HCT116 (cell line): ENCODE results near the gene NFAT5. TPM values are rescaled to one million over a fixed set of nuclear protein-coding genes. Genes with fewer than 3 reads are reported as not detected.

ENCODE experiments used
- ATAC-seq: fragments of 200-7000 bp; cut with Tn5 transposase; 2 replicates; pipeline ENCODE4 v1.9.1; 2020; ENCODE audit warnings: mild to moderate bottlenecking, moderate library complexity
- BruUV-seq: library from RNA; stranded (reverse); fragments of 400-500 nt; replicated peaks from 2 replicates; lab custom pipeline; 2021; lab: Mats Ljungman, UMichigan
- CTCF ChIA-PET: fragments of 300-600 bp; sonication (Branson Sonifier 250); formaldehyde crosslinking; loops from one replicate; lab custom pipeline; 2021; ENCODE audit warnings: antibody characterized with exemption; lab: Charles Lee
- POLR2A ChIA-PET: fragments of 300-600, 350-600 bp; sonication (Branson Sonifier 250); formaldehyde crosslinking; loops from one replicate; lab custom pipeline; 2021; ENCODE audit warnings: antibody characterized with exemption; lab: Charles Lee
- RAD21 ChIA-PET, 2 experiments: fragments of 300-600 bp; sonication (Branson Sonifier 250); formaldehyde crosslinking; loops; one replicate each; lab custom pipeline; 2023; ENCODE audit warnings: low total read pairs in 2 of 2; ENCODE audit not compliant: uncharacterized antibody in 2 of 2, unreplicated experiment in 2 of 2, low non-redundant PET in 1 of 2; lab: Charles Lee
- DNase-seq: peaks from one replicate; pipeline ENCODE4 v3.0.0-alpha.2; 2010; ENCODE audit warnings: low read depth, low spot score
- H2AFZ ChIP-seq: fragments of 200-600 bp; shearing (Covaris generic), sonication (generic); 2 replicates; pipeline ENCODE4 v1.6.1; 2017; ENCODE audit warnings: low read depth, mixed run types, mixed read lengths, antibody characterized with exemption, low read length; ENCODE audit not compliant: poor library complexity, severe bottlenecking
- H3K27ac ChIP-seq: 2 replicates; pipeline ENCODE4 v1.5.1; 2012; ENCODE audit warnings: low read depth, low read length
- H3K27me3 ChIP-seq: fragments of 200-600 bp; sonication (generic); 2 replicates; pipeline ENCODE4 v1.6.1; 2016; ENCODE audit warnings: mixed run types, low read length, mixed read lengths; ENCODE audit not compliant: insufficient read depth
- H3K36me3 ChIP-seq, 2 experiments: fragments of 200-500 bp in 1 of 2; fragments of 200-600 bp in 1 of 2; sonication (Bioruptor generic) in 1 of 2; sonication (generic) in 1 of 2; 2 replicates each; pipeline versions ENCODE4 v1.5.1 to v1.6.1; 2014 to 2016; ENCODE audit warnings: low read length in 2 of 2, inconsistent platforms in 1 of 2, mixed read lengths in 1 of 2, mixed run types in 1 of 2; ENCODE audit not compliant: insufficient read depth in 2 of 2, control insufficient read depth in 1 of 2
- H3K4me1 ChIP-seq, 2 experiments: fragments of 200-600 bp in 1 of 2; sonication (generic) in 1 of 2; 2 replicates each; pipeline versions ENCODE4 v1.5.1 to v1.6.1; 2012 to 2017; ENCODE audit warnings: low read length in 2 of 2, inconsistent platforms in 1 of 2, mild to moderate bottlenecking in 1 of 2, mixed read lengths in 1 of 2, mixed run types in 1 of 2, moderate library complexity in 1 of 2; ENCODE audit not compliant: insufficient read depth in 2 of 2, control insufficient read depth in 1 of 2
- H3K4me2 ChIP-seq: fragments of 200-600 bp; sonication (generic); 2 replicates; pipeline ENCODE4 v1.6.1; 2017; ENCODE audit warnings: mixed run types, low read length, mixed read lengths
- H3K4me3 ChIP-seq, 2 experiments: fragments of 200-600 bp in 1 of 2; sonication (generic) in 1 of 2; replicated peaks in 1 of 2; 2 replicates each; pipeline ENCODE4 v1.5.1; 2011 to 2016; ENCODE audit warnings: low read length in 2 of 2, control low read depth in 1 of 2, low read depth in 1 of 2, mild to moderate bottlenecking in 1 of 2, mixed read lengths in 1 of 2, mixed run types in 1 of 2
- H3K79me2 ChIP-seq: fragments of 200-600 bp; sonication (generic); 2 replicates; pipeline ENCODE4 v1.6.1; 2017; ENCODE audit warnings: mild to moderate bottlenecking, mixed run types, low read length, moderate library complexity, mixed read lengths; ENCODE audit not compliant: insufficient read depth
- H3K9ac ChIP-seq: fragments of 200-600 bp; sonication (generic); 2 replicates; pipeline ENCODE4 v1.6.1; 2016; ENCODE audit warnings: low read length, mixed read lengths
- H3K9me2 ChIP-seq: fragments of 200-600 bp; sonication (generic), shearing (Covaris generic); 2 replicates; pipeline ENCODE4 v1.6.1; 2017; ENCODE audit warnings: mixed run types, mild to moderate bottlenecking, moderate library complexity; ENCODE audit not compliant: insufficient read depth
- H3K9me3 ChIP-seq, 2 experiments: fragments of 200-500 bp in 1 of 2; fragments of 200-600 bp in 1 of 2; sonication (Bioruptor generic) in 1 of 2; sonication (generic) in 1 of 2; 2 replicates each; pipeline ENCODE4 v1.6.1; 2014 to 2017; ENCODE audit warnings: low read length in 2 of 2, mixed read lengths in 2 of 2, inconsistent platforms in 1 of 2, low read depth in 1 of 2, mild to moderate bottlenecking in 1 of 2, mixed run types in 1 of 2, moderate library complexity in 1 of 2; ENCODE audit not compliant: control insufficient read depth in 1 of 2, insufficient read depth in 1 of 2
- H4K20me1 ChIP-seq: fragments of 200-600 bp; sonication (generic), shearing (Covaris generic); 2 replicates; pipeline ENCODE4 v1.6.1; 2017; ENCODE audit warnings: mixed run types, mild to moderate bottlenecking, moderate library complexity; ENCODE audit not compliant: insufficient read depth
- CBX3 ChIP-seq: IDR thresholded peaks from 2 replicates; pipeline ENCODE4 v1.6.1; 2012; ENCODE audit warnings: low read depth
- CEBPB ChIP-seq: IDR thresholded peaks from 2 replicates; pipeline ENCODE4 v1.6.1; 2012; ENCODE audit warnings: low read depth
- EGR1 ChIP-seq: IDR thresholded peaks from 2 replicates; pipeline ENCODE4 v1.6.1; 2012; ENCODE audit warnings: low read depth
- ELF1 ChIP-seq: IDR thresholded peaks from 2 replicates; pipeline ENCODE4 v1.6.1; 2012; ENCODE audit warnings: low read depth, borderline replicate concordance
- EZH2phosphoT487 ChIP-seq: fragments of 200-600 bp; IDR thresholded peaks from 2 replicates; pipeline ENCODE4 v1.6.1; 2018; ENCODE audit warnings: antibody characterized with exemption, borderline replicate concordance
- FOSL1 ChIP-seq: IDR thresholded peaks from 2 replicates; pipeline ENCODE4 v1.6.1; 2012; ENCODE audit warnings: low read depth
- RAD21 ChIP-seq: IDR thresholded peaks from 2 replicates; pipeline ENCODE4 v1.6.1; 2012; ENCODE audit warnings: low read depth, mild to moderate bottlenecking
- TCF7L2 ChIP-seq: IDR thresholded peaks from 2 replicates; pipeline ENCODE4 v1.7.0; 2011; ENCODE audit warnings: borderline replicate concordance, inconsistent platforms; ENCODE audit not compliant: insufficient read depth, insufficient read length; ENCODE audit errors: extremely low read depth
- ZFX ChIP-seq: fragments of 450-650 bp; IDR thresholded peaks from 2 replicates; pipeline ENCODE4 v1.6.1; 2017
- intact Hi-C: fragments of 100-400 bp; cut with micrococcal nuclease; formaldehyde crosslinking; loops from 2 replicates; pipeline ENCODE4 v1.10.0; 2022
- total RNA-seq: library from RNA; stranded (reverse); gene quantifications from one replicate; pipeline ENCODE4 v1.2.1, GENCODE V29; 2021; ENCODE audit not compliant: unreplicated experiment
- TF ChIP-seq, protein P1 (sequence below): IDR thresholded peaks from 2 replicates; pipeline ENCODE4 v1.6.1; 2012
- TF ChIP-seq, protein P2 (sequence below): IDR thresholded peaks from 2 replicates; pipeline ENCODE4 v1.6.1; 2011; ENCODE audit warnings: mild to moderate bottlenecking, low read length, moderate library complexity; ENCODE audit not compliant: insufficient replicate concordance; ENCODE audit errors: extremely low read depth
- TF ChIP-seq, protein P3 (sequence below): IDR thresholded peaks from 2 replicates; pipeline ENCODE4 v1.6.1; 2012; ENCODE audit warnings: low read depth
- TF ChIP-seq, protein P4 (sequence below): IDR thresholded peaks from 2 replicates; pipeline ENCODE4 v1.6.1; 2012
- TF ChIP-seq, protein P5 (sequence below), 3 experiments: fragments of 200-600 bp in 1 of 3; sonication (generic) in 1 of 3; IDR thresholded peaks in 2 of 3; conservative IDR thresholded peaks in 1 of 3; 2 replicates each; pipeline ENCODE4 v1.5.1; 2012 to 2017; ENCODE audit warnings: low read depth in 2 of 3, low read length in 2 of 3, antibody characterized with exemption in 1 of 3, borderline replicate concordance in 1 of 3, control low read depth in 1 of 3, mild to moderate bottlenecking in 1 of 3, mixed read lengths in 1 of 3, mixed run types in 1 of 3, moderate library complexity in 1 of 3; ENCODE audit not compliant: insufficient read depth in 1 of 3

NFAT5 gene
- total RNA-seq, 1 experiment from 2014 or later, result 67.4 TPM

DNA sequence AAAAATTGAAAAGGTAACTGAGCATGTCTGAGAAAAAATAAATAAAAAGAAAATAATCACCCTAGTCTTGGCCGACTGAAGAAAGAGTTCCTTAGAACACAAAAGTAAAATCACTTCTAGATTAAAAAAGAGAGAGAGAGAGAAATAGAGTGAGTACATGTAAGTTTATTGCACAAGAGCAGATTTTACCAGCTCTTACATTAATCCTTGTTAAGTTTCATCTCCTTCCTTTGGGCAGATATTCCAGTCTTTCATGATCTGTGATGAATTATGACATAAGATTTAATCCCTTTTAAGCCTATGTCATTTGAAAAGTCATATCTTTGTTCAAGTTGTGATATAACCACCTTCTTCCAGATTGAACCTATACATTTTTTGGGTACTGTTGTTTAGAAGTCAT lies 54.8 kb downstream of the NFAT5 start:
- no peaks in the 10 kb centered on the region for H3K9me3 ChIP-seq
- H3K4me3 ChIP-seq, result no peak overlapping the region
- no peak for TF ChIP-seq EGR1
- TF ChIP-seq TCF7L2, result no peak
- TF ChIP-seq, protein P1, sequence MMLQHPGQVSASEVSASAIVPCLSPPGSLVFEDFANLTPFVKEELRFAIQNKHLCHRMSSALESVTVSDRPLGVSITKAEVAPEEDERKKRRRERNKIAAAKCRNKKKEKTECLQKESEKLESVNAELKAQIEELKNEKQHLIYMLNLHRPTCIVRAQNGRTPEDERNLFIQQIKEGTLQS, result no peak
- TF ChIP-seq FOSL1, result no peak
- no peak for TF ChIP-seq EZH2phosphoT487
- TF ChIP-seq, protein P2, sequence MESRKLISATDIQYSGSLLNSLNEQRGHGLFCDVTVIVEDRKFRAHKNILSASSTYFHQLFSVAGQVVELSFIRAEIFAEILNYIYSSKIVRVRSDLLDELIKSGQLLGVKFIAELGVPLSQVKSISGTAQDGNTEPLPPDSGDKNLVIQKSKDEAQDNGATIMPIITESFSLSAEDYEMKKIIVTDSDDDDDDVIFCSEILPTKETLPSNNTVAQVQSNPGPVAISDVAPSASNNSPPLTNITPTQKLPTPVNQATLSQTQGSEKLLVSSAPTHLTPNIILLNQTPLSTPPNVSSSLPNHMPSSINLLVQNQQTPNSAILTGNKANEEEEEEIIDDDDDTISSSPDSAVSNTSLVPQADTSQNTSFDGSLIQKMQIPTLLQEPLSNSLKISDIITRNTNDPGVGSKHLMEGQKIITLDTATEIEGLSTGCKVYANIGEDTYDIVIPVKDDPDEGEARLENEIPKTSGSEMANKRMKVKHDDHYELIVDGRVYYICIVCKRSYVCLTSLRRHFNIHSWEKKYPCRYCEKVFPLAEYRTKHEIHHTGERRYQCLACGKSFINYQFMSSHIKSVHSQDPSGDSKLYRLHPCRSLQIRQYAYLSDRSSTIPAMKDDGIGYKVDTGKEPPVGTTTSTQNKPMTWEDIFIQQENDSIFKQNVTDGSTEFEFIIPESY, result no peak
- no peak for TF ChIP-seq ZFX
- no peak for TF ChIP-seq ELF1
- TF ChIP-seq CBX3, result no peak
- no peak for TF ChIP-seq RAD21
- TF ChIP-seq, protein P3, sequence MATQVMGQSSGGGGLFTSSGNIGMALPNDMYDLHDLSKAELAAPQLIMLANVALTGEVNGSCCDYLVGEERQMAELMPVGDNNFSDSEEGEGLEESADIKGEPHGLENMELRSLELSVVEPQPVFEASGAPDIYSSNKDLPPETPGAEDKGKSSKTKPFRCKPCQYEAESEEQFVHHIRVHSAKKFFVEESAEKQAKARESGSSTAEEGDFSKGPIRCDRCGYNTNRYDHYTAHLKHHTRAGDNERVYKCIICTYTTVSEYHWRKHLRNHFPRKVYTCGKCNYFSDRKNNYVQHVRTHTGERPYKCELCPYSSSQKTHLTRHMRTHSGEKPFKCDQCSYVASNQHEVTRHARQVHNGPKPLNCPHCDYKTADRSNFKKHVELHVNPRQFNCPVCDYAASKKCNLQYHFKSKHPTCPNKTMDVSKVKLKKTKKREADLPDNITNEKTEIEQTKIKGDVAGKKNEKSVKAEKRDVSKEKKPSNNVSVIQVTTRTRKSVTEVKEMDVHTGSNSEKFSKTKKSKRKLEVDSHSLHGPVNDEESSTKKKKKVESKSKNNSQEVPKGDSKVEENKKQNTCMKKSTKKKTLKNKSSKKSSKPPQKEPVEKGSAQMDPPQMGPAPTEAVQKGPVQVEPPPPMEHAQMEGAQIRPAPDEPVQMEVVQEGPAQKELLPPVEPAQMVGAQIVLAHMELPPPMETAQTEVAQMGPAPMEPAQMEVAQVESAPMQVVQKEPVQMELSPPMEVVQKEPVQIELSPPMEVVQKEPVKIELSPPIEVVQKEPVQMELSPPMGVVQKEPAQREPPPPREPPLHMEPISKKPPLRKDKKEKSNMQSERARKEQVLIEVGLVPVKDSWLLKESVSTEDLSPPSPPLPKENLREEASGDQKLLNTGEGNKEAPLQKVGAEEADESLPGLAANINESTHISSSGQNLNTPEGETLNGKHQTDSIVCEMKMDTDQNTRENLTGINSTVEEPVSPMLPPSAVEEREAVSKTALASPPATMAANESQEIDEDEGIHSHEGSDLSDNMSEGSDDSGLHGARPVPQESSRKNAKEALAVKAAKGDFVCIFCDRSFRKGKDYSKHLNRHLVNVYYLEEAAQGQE, result no peak
- TF ChIP-seq, protein P4, sequence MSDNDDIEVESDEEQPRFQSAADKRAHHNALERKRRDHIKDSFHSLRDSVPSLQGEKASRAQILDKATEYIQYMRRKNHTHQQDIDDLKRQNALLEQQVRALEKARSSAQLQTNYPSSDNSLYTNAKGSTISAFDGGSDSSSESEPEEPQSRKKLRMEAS, result no peak
- TF ChIP-seq CEBPB, result no peak
- TF ChIP-seq, protein P5, sequence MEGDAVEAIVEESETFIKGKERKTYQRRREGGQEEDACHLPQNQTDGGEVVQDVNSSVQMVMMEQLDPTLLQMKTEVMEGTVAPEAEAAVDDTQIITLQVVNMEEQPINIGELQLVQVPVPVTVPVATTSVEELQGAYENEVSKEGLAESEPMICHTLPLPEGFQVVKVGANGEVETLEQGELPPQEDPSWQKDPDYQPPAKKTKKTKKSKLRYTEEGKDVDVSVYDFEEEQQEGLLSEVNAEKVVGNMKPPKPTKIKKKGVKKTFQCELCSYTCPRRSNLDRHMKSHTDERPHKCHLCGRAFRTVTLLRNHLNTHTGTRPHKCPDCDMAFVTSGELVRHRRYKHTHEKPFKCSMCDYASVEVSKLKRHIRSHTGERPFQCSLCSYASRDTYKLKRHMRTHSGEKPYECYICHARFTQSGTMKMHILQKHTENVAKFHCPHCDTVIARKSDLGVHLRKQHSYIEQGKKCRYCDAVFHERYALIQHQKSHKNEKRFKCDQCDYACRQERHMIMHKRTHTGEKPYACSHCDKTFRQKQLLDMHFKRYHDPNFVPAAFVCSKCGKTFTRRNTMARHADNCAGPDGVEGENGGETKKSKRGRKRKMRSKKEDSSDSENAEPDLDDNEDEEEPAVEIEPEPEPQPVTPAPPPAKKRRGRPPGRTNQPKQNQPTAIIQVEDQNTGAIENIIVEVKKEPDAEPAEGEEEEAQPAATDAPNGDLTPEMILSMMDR (IDR thresholded peaks at IDR 0.05 in 2 of 3, conservative IDR thresholded peaks at IDR 0.05 in 1 of 3; ENCODE audit: borderline replicate concordance in 1 of 3, insufficient read depth in 1 of 3, low read depth in 2 of 3, low read length in 2 of 3), result no peak
- TF ChIP-seq, all 23 proteins: peak for 0
- Histone ChIP-seq H3K27me3 (no peaks in the 10 kb centered on the region), H3K27ac (no peak overlapping the region), H2AFZ (no peak overlapping the region), H3K79me2 (peaks cover 100% of the 10 kb centered on the region), H3K36me3 (peaks cover 7 to 13% of the 10 kb centered on the region in 2 experiments; a peak in 3 of 4 replicates), H3K9me2 (no peaks in the 10 kb centered on the region), H4K20me1 (peaks cover 28% of the 10 kb centered on the region), H3K4me1 (0 out of 4 replicates have a peak, but pooled peaks cover 0 to 3% of the 10 kb centered on the region in 2 experiments), H3K4me2 (no peak overlapping the region), H3K9ac (no peak overlapping the region)
- ChIA-PET CTCF (no interaction called here), POLR2A (no interaction called here), RAD21 (no interaction called here)
- BruUV-seq, result no TSS peak
- ATAC-seq, result no peak
- intact Hi-C loops, result no loop called here
- DNase-seq, result no peak
